ENCODE measurements around the gene CERS6. TPM values are rescaled to one million over a fixed set of nuclear protein-coding genes. Genes with fewer than 3 reads are reported as not detected.

Gene CERS6
- total and polyA plus RNA-seq, 10 of the 15 experiments (the other 5 are each of a cell fraction or from before 2014, with no cell fraction given): 1.3 to 20.4 (median 14.1) TPM

DNA sequence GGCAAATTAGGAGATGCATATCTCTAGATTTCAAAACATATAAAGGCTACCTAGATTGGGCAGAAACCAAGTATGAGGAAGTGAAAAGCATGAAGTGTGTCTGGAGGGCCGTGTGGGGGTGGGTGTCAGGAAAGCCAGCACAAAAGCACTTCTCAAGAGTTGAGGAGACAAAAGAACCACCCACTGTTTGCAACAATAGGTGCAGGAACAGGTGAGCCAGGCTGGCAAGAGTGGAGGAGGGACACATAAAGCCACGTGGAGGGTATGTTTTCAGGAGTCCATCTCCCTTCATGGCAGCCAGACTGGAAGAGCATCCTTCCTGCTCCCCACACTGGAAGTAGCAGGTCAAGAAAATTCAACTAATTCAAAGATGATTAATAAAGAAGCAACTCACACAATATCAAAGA, 96.4 kb downstream of the CERS6 start (continued):
- TF ChIP-seq PRDM15 (CRISPR knock-in tag; IDR thresholded peaks at IDR 0.05) (no peak), SMARCA5 (IDR thresholded peaks at IDR 0.05) (no peak), NRF1 (conservative IDR thresholded peaks at IDR 0.05; ENCODE audit: low read depth, low read length) (no peak), EGR1 (IDR thresholded peaks at IDR 0.05; ENCODE audit: borderline replicate concordance in 1 of 2, low read depth in 2 of 2, low read length in 2 of 2) (peak in 1 of 2 experiments; percentile 84; a peak in 2 of 3 replicates), SRF (IDR thresholded peaks at IDR 0.05; ENCODE audit: low read depth in 2 of 2, low read length in 2 of 2) (no peak), SKIL (IDR thresholded peaks at IDR 0.05; ENCODE audit: low read depth, poor library complexity, severe bottlenecking) (peak; percentile 33), SREBF2 (IDR thresholded peaks at IDR 0.05; ENCODE audit: low read length) (no peak), CREB1 (IDR thresholded peaks at IDR 0.05; ENCODE audit: low read depth) (no peak), FOXK2 (IDR thresholded peaks at IDR 0.05) (no peak), ZNF207 (IDR thresholded peaks at IDR 0.05; ENCODE audit: borderline replicate concordance) (no peak), PAX5 (IDR thresholded peaks at IDR 0.05; ENCODE audit: borderline replicate concordance, low read depth, low read length) (0 out of 2 replicates have a peak, but pooled peaks have one; percentile 39), JUNB (IDR thresholded peaks at IDR 0.05) (no peak; the same call in 1 of the 2 replicates), MEF2B (IDR thresholded peaks at IDR 0.05; ENCODE audit: partially characterized antibody, poor library complexity, severe bottlenecking) (peak; percentile 35), HDAC6 (IDR thresholded peaks at IDR 0.05; ENCODE audit: unreplicated experiment) (no peak), NR2C1 (IDR thresholded peaks at IDR 0.05) (no peak), POLR2AphosphoS5 (IDR thresholded peaks at IDR 0.05; ENCODE audit: low read length) (no peak), SUZ12 (IDR thresholded peaks at IDR 0.05; ENCODE audit: unreplicated experiment) (no peak), YY1 (IDR thresholded peaks at IDR 0.05; ENCODE audit: low read depth, low read length) (no peak), CREM (IDR thresholded peaks at IDR 0.05; ENCODE audit: low read depth) (0 out of 2 replicates have a peak, but pooled peaks have one; percentile 21), RUNX3 (IDR thresholded peaks at IDR 0.05; ENCODE audit: low read length) (peak; percentile 56)
- TF ChIP-seq, protein P1, sequence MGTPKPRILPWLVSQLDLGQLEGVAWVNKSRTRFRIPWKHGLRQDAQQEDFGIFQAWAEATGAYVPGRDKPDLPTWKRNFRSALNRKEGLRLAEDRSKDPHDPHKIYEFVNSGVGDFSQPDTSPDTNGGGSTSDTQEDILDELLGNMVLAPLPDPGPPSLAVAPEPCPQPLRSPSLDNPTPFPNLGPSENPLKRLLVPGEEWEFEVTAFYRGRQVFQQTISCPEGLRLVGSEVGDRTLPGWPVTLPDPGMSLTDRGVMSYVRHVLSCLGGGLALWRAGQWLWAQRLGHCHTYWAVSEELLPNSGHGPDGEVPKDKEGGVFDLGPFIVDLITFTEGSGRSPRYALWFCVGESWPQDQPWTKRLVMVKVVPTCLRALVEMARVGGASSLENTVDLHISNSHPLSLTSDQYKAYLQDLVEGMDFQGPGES (IDR thresholded peaks at IDR 0.05): no peak
- TF ChIP-seq, protein P2, sequence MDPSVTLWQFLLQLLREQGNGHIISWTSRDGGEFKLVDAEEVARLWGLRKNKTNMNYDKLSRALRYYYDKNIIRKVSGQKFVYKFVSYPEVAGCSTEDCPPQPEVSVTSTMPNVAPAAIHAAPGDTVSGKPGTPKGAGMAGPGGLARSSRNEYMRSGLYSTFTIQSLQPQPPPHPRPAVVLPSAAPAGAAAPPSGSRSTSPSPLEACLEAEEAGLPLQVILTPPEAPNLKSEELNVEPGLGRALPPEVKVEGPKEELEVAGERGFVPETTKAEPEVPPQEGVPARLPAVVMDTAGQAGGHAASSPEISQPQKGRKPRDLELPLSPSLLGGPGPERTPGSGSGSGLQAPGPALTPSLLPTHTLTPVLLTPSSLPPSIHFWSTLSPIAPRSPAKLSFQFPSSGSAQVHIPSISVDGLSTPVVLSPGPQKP (IDR thresholded peaks at IDR 0.05; ENCODE audit: low read depth, low read length): no peak
- TF ChIP-seq, protein P3, sequence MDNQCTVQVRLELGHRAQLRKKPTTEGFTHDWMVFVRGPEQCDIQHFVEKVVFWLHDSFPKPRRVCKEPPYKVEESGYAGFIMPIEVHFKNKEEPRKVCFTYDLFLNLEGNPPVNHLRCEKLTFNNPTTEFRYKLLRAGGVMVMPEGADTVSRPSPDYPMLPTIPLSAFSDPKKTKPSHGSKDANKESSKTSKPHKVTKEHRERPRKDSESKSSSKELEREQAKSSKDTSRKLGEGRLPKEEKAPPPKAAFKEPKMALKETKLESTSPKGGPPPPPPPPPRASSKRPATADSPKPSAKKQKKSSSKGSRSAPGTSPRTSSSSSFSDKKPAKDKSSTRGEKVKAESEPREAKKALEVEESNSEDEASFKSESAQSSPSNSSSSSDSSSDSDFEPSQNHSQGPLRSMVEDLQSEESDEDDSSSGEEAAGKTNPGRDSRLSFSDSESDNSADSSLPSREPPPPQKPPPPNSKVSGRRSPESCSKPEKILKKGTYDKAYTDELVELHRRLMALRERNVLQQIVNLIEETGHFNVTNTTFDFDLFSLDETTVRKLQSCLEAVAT (IDR thresholded peaks at IDR 0.05): no peak

Data from GM12878 (cell line).